ENCODE data around the gene MSH6.

MSH6 gene, protein sequence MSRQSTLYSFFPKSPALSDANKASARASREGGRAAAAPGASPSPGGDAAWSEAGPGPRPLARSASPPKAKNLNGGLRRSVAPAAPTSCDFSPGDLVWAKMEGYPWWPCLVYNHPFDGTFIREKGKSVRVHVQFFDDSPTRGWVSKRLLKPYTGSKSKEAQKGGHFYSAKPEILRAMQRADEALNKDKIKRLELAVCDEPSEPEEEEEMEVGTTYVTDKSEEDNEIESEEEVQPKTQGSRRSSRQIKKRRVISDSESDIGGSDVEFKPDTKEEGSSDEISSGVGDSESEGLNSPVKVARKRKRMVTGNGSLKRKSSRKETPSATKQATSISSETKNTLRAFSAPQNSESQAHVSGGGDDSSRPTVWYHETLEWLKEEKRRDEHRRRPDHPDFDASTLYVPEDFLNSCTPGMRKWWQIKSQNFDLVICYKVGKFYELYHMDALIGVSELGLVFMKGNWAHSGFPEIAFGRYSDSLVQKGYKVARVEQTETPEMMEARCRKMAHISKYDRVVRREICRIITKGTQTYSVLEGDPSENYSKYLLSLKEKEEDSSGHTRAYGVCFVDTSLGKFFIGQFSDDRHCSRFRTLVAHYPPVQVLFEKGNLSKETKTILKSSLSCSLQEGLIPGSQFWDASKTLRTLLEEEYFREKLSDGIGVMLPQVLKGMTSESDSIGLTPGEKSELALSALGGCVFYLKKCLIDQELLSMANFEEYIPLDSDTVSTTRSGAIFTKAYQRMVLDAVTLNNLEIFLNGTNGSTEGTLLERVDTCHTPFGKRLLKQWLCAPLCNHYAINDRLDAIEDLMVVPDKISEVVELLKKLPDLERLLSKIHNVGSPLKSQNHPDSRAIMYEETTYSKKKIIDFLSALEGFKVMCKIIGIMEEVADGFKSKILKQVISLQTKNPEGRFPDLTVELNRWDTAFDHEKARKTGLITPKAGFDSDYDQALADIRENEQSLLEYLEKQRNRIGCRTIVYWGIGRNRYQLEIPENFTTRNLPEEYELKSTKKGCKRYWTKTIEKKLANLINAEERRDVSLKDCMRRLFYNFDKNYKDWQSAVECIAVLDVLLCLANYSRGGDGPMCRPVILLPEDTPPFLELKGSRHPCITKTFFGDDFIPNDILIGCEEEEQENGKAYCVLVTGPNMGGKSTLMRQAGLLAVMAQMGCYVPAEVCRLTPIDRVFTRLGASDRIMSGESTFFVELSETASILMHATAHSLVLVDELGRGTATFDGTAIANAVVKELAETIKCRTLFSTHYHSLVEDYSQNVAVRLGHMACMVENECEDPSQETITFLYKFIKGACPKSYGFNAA (N-terminal part only)

DNA sequence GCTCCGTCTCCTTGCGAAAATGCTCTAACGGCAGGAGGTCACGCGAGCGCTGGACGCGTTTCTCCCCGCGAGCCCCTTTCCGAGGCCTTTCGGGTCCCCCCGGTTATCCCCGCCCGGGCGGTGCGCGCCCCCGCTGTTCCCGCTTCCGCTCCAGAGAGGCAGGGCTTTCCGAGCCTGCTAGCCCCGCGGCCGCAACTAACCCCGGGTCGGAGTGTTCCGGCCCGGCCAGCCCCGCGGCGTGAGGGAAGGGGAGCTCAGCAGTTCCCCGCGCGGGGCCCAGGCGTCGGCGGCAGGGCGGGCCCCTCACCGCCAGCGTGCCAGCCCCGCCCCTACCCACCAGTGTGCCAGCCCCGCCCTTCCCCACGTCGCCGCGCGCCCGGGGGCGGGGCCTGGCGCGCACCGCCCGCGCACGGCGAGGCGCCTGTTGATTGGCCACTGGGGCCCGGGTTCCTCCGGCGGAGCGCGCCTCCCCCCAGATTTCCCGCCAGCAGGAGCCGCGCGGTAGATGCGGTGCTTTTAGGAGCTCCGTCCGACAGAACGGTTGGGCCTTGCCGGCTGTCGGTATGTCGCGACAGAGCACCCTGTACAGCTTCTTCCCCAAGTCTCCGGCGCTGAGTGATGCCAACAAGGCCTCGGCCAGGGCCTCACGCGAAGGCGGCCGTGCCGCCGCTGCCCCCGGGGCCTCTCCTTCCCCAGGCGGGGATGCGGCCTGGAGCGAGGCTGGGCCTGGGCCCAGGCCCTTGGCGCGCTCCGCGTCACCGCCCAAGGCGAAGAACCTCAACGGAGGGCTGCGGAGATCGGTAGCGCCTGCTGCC, at the start of gene MSH6:
TSS of gene MSH6 (plus strand) at position 475 of the 815 bp plus-strand sequence. CDS start at position 564, 89 bp downstream.
- DNase-seq (ENCODE audit: low read depth in 2 of 2), result peak; percentile 72 to 82

DNA sequence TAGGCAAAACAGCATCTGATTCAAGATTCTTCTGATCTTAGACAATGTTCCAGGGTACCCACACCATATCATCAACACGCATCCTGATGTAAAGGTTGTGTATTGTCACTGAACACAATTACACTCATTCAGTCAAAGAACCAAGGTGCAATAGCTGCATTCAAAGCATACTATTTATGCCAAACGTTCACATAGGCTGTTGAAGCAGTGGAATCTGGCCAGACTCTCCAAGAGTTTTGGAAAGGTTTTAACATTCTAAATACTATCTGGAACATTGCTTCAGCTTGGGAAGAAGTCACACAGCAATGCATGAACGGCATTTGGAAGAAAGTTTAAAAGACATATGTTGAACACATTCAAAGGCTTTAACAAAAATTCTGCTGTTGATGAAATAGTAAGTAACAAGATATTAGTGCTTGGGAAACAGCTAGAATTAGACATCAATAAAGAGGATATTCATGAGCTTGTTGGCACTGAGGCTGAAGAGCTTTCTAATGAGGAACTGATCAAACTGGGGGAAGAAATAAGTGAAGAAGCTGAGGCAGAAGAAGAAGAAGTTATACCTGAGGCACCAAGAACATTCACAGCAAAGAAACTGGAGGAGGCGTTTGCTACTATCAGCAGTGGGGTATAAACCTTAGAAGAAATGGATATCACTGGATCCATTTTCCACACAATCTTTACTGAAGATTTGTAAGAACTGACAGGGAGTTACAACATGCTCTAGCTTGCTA, 47.6 kb upstream of the MSH6 start:
- DNase-seq (ENCODE audit: low read depth in 2 of 2), result no peak

DNA sequence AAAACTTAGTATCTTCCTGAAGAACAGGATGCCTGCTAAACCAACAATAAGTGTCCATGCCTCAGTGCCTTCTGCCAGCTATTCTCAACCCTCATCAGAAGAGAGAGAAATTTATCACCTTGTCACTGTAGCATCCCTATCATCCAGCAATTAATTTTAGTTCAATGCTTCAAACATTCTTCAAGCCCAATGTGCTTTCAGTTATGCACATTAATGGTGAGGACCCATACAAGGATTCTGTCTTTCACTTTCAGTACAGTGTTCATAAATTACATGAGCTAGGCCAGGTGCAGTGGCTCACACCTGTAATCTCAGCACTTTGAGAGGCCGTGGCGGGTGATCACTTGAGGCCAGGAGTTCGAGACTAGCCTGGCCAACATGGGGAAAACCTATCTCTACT, 47.0 kb upstream of the MSH6 start:
- no peak for DNase-seq (ENCODE audit: low read depth in 2 of 2)

DNA sequence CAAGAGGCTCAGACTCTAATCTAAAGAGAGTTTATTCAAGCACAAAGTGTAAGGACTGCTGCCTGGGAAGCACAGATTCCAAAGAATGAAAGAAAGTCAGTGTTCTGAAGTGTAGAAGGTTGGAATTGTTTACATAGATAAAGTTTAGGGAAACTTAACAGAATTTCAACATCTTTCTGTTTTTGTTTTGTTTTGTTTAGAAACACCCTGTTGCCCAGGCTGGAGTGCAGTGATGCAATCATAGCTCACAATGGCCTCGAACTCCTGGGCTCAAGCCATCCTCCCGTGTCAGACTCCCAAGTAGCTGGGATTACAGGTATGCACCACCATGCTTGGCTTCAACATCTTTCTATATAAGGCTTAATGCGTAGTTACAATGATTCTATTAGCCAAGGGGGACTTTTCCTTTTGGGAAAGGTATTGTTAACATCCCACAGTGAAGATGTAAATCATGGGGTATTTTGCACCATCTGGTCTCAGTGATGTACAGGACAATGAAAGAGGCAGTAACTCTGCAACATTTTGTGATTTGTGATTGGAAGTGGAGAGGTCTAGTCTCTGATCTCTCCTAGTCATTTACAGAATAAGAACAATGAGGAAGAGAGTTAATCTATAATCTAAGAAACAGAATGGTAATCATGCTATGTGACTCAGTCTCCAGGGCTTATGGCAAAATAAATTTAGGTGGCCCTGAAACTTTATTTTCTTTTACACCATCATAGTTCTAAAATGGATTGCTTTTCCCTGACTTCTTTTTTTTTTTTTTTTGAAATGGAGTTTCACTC, 45.6 kb upstream of the MSH6 start:
- no peak for DNase-seq (ENCODE audit: low read depth in 2 of 2)

DNA sequence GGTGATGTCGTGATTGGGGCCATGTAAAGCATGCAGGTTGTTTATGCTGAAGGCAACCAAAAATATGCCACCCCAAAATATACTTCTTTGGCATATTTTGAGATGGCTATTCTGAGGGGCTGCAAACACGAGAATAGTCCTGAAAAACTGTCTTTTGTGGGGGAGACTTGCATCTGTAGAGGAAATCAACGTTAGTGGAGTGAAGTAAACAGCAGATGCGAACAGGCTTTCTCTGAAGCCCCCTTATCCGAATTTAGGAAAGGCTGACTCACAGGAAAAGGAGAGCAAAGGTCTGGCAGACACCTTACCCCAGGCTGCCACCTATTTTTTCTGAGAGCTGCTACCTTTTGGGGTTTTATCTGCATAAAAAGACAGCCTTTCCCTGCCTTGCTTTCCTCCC, 44.6 kb upstream of the MSH6 start:
- no peak for DNase-seq (ENCODE audit: low read depth in 2 of 2)

DNA sequence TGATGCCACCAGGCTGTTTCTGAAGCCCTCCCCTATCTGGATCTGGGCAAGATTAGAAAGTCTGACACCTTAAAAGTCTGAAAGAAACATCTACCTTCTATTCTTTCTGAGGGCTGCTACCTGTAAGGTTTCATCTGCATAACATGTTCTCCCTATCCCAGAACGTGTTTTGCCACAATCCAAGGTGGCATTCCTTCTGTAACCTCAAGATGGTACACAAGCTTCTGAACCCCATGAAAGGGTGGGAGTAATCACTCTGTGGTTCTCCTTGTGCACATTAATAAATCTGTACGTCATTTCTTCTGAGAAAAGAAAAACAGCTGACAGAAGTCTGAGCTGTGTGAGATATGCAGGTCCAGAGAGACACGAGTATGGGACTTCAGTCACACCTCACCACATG, 41.8 kb upstream of the MSH6 start:
- no peak for DNase-seq (ENCODE audit: low read depth in 2 of 2)

DNA sequence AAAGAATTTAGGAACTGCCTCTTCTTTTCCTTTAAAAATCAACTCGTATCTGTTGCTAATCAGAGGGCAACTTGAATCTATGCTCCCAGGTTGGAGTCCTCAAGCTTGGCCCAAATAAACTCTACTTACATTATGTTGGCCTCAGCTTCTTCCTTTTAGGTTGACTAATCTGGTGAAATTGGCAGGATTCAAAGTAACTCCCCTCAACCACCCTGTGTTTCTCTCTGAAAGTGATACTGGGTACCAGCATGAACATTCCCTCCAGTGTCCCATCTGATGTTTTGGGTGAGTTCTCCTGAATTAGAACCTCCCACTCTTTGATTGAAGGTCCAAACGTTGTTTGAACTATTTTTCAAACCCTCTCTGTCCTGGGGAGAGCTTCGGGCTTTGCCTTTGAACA, 41.3 kb upstream of the MSH6 start:
- DNase-seq (ENCODE audit: low read depth in 2 of 2), result no peak

DNA sequence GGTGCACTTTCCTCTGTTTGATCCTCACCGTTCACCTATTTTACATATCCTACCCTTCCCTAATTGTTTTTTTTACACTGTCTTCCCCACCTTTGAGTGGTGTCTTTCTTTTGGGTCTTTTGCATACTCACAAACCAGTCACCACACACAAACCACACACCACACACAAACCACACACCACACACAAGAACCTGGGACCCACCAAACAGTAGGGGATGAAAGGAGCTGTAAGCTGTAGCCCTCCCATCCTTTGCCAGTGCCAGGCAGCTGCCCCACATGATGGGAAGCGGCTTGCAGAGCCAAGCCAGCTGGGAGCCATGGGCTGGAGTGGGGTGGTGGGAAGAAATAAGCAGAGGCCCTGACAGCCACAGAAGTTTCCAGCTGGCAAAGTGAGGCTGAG, 38.9 kb upstream of the MSH6 start:
- no peak for DNase-seq (ENCODE audit: low read depth in 2 of 2)

DNA sequence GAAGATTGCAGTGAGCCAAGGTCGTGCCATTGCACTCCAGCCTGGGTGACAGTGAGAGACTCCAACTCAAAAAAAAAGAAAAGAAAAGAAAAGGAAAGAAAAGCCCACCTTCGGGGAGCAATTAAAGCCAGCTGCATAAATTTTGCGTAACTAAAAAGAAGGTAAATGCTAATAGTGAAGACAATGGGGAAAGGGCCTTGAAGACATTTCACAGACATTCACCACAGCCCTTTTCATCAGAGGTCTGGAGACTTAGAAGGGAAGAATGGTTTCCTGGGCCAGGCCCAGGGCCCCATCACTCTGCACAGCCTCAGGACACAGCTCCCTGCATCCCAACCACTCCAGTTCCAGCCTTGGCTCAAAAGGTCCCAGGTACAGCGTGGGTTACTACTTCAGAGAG, 35.1 kb upstream of the MSH6 start:
- no peak for DNase-seq (ENCODE audit: low read depth in 2 of 2)

DNA sequence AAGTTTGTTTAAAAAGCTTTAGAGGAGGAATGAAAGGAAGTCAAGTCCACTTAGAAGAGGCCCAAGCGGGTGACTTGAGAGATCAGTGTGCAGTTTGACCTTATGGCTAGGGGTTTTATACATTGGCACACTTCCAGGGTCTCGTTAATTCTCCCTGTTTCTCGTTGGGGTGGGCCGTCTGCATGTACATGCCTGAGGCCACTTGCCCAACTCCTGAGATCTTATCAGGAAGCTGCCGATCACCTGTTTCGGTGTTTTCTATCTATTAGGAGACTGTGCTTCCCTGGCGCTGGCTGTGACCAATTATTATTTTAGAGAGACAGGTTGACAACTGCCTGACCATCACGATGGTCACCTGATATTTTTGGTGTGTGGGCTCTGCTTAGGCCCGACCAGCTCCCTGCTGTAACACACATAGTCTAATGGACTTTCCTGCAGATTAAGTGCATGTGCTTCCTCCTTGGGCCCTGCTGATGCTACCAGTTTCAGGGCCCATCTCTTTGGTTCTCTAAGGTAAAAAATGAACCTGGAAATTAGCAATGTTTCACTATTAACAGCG, 31.0 kb upstream of the MSH6 start:
- DNase-seq (ENCODE audit: low read depth in 2 of 2), result no peak

DNA sequence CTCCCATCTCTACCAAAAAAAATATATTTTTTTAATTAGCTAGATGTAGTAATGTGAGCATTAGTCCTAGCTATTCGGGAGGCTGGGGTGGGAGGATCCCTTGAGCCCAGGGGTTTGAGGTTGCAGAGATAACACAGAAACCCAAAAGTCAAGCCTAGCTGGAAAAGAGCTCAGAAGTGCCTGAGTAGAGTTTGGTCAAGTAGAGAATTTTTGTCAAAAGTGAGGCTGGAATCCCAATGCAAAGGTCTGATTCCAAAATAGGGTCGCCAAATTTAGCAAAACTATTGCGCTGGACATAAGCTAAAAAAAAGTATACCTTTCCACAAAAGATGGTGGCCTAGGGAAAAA, 15.5 kb upstream of the MSH6 start:
- DNase-seq (ENCODE audit: low read depth in 2 of 2), result no peak

DNA sequence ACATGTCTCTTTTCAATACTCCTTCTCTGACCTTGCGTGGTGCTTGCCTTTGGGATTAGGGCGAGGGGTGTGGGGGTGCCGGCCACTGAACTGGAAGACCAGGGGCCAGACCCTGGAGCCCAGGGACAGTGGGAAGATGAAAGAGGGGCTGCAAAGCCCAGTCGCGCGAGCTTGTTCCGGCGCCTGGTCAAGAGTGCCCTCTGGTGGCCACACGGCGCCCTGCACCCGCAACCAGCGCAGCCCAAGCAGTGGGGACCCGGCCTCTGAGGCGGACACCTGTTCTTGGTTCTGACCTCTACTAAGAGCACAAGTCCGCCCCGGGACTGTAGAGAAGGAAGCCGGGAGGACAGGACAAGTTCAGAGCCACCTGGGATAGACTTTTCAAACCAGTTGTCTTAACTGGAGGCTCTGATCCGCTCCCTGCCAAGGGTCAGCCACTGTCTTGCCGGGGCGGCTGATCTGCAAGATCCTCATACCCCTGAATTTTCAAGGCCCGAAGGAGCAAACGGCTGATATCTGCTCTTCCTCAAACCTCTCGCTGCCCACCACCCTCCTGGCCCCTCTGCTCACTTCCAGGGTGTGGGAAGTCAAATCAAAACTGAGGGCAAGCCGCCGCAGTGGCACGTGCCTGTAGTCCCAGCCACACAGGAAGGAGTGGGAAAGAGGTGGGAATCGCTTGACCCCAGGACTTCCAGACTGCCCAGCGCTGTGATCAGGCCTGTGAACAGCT, 14.9 kb upstream of the MSH6 start:
- peak; percentile 25 to 63 for DNase-seq (ENCODE audit: low read depth in 2 of 2)

DNA sequence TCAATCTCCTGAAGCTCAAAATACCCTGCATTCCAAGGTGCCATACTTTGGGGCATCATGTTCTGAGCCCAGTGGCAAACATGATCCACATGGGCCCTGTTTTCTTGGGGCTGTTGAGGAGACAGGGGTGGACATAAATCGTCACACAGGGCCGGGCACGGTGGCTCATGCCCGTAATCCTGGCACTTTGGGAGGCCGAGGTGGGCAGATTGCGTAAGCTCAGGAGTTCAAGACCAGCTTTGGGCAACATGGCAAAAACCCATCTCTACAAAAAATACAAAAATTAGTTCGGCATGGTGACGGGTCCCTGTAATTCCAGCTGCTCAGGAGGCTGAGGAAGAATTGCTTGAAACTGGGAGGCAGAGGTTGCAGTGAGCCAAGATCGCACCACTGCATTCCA, 13.6 kb upstream of the MSH6 start:
- no peak for DNase-seq (ENCODE audit: low read depth in 2 of 2)

DNA sequence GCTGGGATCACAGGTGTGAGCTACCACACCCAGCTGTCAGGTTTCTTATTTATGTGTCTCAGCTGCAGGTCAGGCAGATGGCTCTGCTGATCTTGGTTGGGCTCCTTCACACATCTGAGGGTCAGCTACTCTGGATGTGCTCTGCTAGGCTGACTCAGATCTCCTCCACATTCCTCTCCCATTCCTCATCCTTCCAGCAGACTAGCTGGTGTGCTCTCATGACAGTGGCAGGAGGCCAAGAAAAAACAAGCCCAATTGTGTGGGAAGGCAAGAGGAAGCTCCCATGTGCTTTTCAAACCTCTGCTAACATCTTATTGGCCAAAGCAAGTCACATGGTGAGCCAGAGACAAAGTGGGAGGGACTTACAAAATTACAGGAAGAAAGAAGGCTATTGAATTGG, 11.7 kb upstream of the MSH6 start:
- no peak for DNase-seq (ENCODE audit: low read depth in 2 of 2)

DNA sequence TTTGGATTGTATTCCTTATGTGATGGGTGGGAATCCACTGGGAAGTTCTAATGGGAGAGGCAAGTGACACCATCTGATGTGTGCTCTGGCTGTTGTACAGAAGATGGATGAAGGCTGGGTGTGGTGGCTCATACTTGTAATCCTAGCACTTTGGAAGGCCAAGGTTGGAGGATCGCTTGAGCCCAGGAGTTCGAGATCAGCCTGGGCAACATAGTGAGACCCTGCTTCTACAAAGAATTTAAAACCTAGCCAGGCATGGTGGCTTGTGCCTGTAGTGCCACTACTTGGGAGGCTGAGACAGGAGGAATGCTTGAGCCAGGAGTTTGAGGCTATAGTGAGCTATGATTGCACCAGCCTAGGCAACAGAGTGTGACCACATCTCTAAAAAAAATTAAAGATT, 10.6 kb upstream of the MSH6 start:
- DNase-seq (ENCODE audit: low read depth in 2 of 2), result no peak

DNA sequence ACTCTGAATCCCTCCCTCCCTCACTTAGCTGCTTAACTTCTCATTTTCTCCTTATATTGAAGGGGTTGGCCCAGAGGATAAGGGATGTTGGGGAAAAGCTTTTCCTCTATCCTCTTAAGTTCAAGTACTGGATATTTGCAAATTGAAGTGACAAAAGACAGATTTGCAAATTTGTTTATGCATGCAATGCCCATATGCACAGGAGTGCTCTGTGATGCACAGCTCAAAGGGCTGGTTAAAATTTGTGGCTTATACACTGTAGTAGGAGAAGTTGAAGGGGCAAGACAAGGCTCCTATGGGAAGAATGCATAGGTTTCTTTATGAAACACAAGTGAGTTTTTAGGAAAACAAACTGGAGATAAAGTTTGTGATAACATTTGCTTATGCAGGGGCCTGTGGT, 8.4 kb upstream of the MSH6 start:
- no peak for DNase-seq (ENCODE audit: low read depth in 2 of 2)

DNA sequence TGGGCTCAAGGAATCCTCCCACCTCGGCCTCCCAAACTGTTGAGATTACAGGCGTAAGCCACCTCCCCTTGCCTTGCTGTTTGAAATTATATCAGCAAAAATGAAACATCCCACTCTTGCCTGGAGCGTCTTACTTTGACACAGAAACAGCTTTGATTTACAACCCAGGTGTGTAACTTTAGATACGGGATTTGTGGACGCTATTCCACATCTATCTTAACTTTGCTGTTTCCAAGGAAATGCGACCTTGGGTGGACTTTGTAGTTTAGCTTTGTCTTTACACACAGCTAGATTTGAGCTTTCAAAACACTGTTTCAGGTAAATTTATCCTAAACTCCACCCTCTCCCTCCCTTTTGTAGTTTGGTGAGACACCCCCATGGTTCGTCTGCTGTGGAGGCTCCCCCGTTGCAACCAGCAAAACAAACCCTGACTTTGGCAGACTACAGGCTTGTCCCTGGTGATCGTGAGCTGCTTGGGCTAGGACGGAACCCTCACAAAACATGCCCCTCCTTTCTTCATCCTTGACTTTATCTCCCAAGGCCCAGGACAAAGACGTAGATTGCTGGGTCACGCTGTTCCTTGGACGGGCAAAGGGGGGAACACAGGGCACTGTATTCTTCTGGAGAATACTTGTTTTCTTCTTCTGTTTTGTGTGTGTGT, 5.5 kb upstream of the MSH6 start:
- no peak for DNase-seq (ENCODE audit: low read depth in 2 of 2)

DNA sequence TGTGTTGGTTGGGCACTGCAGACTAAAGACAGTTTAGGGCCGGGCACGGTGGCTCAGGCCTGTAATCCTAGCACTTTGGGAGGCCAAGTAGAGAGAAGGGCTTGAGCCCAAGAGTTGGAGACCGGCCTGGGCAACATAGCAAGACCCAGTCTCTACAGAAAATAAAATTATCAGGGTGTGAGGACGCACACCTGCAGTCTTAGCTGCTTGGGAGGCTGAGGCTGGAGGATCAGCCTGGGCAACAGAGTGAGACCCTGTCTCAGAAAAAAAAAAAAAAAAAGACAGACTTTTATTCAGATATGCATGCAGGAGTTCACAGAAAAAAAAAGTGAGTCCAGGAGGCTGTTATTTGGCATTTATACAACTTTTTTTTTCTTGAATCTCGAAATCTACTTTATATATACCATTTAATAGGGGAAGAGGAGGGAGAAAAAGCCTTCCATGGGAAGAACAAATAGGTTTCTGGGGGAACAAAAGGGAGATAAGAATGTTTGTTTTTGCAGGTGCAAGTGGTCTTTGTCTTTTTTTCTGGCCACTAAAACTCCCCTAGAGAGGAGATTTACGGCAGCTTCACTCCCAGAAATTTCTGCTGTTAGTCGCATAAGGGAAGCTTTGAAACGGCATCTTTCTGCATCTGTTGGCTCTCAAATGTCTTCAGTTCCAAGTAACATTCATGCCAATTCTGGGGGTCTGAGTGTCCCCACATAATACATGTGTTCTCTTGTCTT, 4.1 kb upstream of the MSH6 start:
- DNase-seq (ENCODE audit: low read depth in 2 of 2), result no peak

All from stimulated activated CD4-positive, alpha-beta T cell treated with anti-CD3 and anti-CD28 coated beads, Interleukin-15, amount 100 ng/mL, for 48 hours (primary cell).